OCI-LY1 (cell line): ENCODE data around the gene UBE4B.

ENCODE experiments used
- H2AFZ ChIP-seq: fragments of 200-600 bp; sonication (generic), shearing (Covaris generic); 2 replicates; pipeline ENCODE4 v1.6.0; 2014; ENCODE audit warnings: antibody characterized with exemption, mild to moderate bottlenecking, low read length
- H3F3A ChIP-seq: fragments of 200-600 bp; sonication (generic), shearing (Covaris generic); 2 replicates; pipeline ENCODE4 v1.6.0; 2014; ENCODE audit warnings: mild to moderate bottlenecking, antibody characterized with exemption, low read length, moderate library complexity; ENCODE audit not compliant: insufficient read depth
- H3K27ac ChIP-seq: fragments of 200-600 bp; sonication (generic); 2 replicates; pipeline ENCODE4 v1.5.1; 2014; ENCODE audit warnings: low read length, mixed run types, mild to moderate bottlenecking, low read depth; ENCODE audit not compliant: poor library complexity, severe bottlenecking
- H3K27me3 ChIP-seq: fragments of 200-600 bp; sonication (generic); 2 replicates; pipeline ENCODE4 v1.6.0; 2014; ENCODE audit warnings: antibody characterized with exemption, mild to moderate bottlenecking, low read length, moderate library complexity; ENCODE audit not compliant: insufficient read depth
- H3K36me3 ChIP-seq: fragments of 200-600 bp; sonication (generic); 2 replicates; pipeline ENCODE4 v1.6.1; 2014; ENCODE audit warnings: mild to moderate bottlenecking, antibody characterized with exemption, low read length, moderate library complexity, mixed read lengths; ENCODE audit not compliant: insufficient read depth
- H3K4me1 ChIP-seq: fragments of 200-600 bp; sonication (generic); 2 replicates; pipeline ENCODE4 v1.5.1; 2014; ENCODE audit warnings: mild to moderate bottlenecking, low read length, moderate library complexity; ENCODE audit not compliant: insufficient read depth, severe bottlenecking
- H3K4me2 ChIP-seq: fragments of 200-600 bp; sonication (generic), shearing (Covaris generic); 2 replicates; pipeline ENCODE4 v1.6.1; 2014; ENCODE audit warnings: low read length
- H3K4me3 ChIP-seq: fragments of 200-600 bp; sonication (generic); 2 replicates; pipeline ENCODE4 v1.5.1; 2014; ENCODE audit warnings: low read length, low read depth, mild to moderate bottlenecking, mixed read lengths; ENCODE audit not compliant: poor library complexity, severe bottlenecking
- H3K79me2 ChIP-seq: fragments of 200-600 bp; shearing (Covaris generic); 2 replicates; pipeline ENCODE4 v1.6.1; 2016; ENCODE audit warnings: mixed run types, low read length, mixed read lengths; ENCODE audit not compliant: insufficient read depth
- H3K9ac ChIP-seq: fragments of 200-600 bp; sonication (generic), shearing (Covaris generic); 2 replicates; pipeline ENCODE4 v1.6.1; 2014; ENCODE audit warnings: mild to moderate bottlenecking, low read length, mixed read lengths
- H3K9me2 ChIP-seq: fragments of 200-600 bp; sonication (generic), shearing (Covaris generic); 2 replicates; pipeline ENCODE4 v1.6.1; 2014; ENCODE audit warnings: low read depth, mild to moderate bottlenecking, low read length, mixed read lengths
- H3K9me3 ChIP-seq: fragments of 200-600 bp; shearing (Covaris generic); 2 replicates; pipeline ENCODE4 v1.6.1; 2014; ENCODE audit warnings: low read length, mixed read lengths
- H4K20me1 ChIP-seq: fragments of 200-600 bp; sonication (generic), shearing (Covaris generic); 2 replicates; pipeline ENCODE4 v1.6.0; 2016; ENCODE audit warnings: mild to moderate bottlenecking, low read length; ENCODE audit not compliant: insufficient read depth
- EZH2 ChIP-seq: fragments of 200-600 bp; sonication (generic), shearing (Covaris generic); IDR thresholded peaks from 2 replicates; pipeline ENCODE4 v1.8.0; 2017; ENCODE audit warnings: borderline replicate concordance, mixed run types, mild to moderate bottlenecking, antibody characterized with exemption, low read length, moderate library complexity, mixed read lengths
- TF ChIP-seq, protein P1 (sequence below): fragments of 200-600 bp; sonication (generic), shearing (Covaris generic); IDR thresholded peaks from 2 replicates; pipeline ENCODE4 v1.5.1; 2017; ENCODE audit warnings: mild to moderate bottlenecking, antibody characterized with exemption, low read length, moderate library complexity, mixed read lengths

UBE4B gene

DNA sequence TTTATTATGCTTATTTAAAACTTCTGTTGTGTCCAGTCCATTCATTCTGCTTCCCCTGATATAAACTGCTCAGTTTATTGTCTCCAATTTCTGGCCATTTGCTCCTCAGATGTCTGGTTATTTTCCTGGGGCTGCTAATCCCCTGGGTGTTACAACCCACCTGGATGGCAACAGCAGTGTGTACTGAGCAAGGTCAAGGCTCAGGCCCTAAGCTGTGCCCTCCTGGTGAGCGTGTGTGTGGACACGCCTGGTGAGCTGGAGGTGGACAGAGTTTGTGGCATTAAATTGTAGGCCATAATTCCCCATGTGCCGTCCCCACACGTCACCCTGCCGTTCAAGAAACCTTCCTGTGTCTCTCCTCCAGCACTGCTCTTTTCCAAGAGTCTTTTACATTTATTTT is 159.5 kb downstream of the UBE4B start:
- Histone ChIP-seq H3K4me1 (peaks cover 6% of the 10 kb centered on the region), H3K4me2 (no peak overlapping the region), H3K4me3 (no peak overlapping the region)

DNA sequence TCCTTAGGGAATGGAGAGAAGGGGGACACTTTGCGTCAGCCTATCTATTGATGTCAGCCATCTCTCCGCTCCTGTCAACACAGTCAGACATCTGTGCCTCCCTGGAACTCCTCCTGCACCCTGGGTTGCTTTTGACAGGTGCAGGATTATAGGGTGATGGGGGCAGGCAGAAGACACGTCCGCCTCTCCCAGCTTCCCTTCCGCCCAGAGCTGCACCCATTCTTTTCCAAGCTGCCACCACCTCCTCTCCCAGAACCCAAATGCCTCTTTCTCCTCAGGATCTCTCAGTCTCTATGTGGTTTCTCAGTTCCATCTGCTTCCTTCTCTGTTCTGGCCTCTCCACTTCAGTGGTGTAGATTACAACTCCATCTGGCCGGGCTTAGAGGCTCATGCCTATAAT is 160.5 kb downstream of the UBE4B start:
- no peak overlapping the region for H3K9ac ChIP-seq
- H3K4me2 ChIP-seq, result no peak overlapping the region
- peaks cover 6% of the 10 kb centered on the region for H3K4me1 ChIP-seq
- H3K4me3 ChIP-seq, result no peak overlapping the region
- H3F3A ChIP-seq, result no peaks in the 10 kb centered on the region
- no peak overlapping the region for H2AFZ ChIP-seq
- no peaks in the 10 kb centered on the region for H3K79me2 ChIP-seq
- H3K27me3 ChIP-seq, result peaks cover 3% of the 10 kb centered on the region; the same call in 1 of the 2 replicates
- H3K9me3 ChIP-seq, result no peaks in the 10 kb centered on the region
- no peak overlapping the region for H3K27ac ChIP-seq
- H3K9me2 ChIP-seq, result no peaks in the 10 kb centered on the region
- H3K36me3 ChIP-seq, result no peaks in the 10 kb centered on the region
- H4K20me1 ChIP-seq, result no peaks in the 10 kb centered on the region
- TF ChIP-seq, protein P1, sequence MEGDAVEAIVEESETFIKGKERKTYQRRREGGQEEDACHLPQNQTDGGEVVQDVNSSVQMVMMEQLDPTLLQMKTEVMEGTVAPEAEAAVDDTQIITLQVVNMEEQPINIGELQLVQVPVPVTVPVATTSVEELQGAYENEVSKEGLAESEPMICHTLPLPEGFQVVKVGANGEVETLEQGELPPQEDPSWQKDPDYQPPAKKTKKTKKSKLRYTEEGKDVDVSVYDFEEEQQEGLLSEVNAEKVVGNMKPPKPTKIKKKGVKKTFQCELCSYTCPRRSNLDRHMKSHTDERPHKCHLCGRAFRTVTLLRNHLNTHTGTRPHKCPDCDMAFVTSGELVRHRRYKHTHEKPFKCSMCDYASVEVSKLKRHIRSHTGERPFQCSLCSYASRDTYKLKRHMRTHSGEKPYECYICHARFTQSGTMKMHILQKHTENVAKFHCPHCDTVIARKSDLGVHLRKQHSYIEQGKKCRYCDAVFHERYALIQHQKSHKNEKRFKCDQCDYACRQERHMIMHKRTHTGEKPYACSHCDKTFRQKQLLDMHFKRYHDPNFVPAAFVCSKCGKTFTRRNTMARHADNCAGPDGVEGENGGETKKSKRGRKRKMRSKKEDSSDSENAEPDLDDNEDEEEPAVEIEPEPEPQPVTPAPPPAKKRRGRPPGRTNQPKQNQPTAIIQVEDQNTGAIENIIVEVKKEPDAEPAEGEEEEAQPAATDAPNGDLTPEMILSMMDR, result no peak
- no peak for TF ChIP-seq EZH2

More for the DNA sequence above, 159.5 kb downstream of the UBE4B start:
- Histone ChIP-seq H3K27me3 (peaks cover 3% of the 10 kb centered on the region; the same call in 1 of the 2 replicates), H3K9me2 (no peaks in the 10 kb centered on the region), H2AFZ (no peak overlapping the region), H3K36me3 (no peaks in the 10 kb centered on the region), H3F3A (no peaks in the 10 kb centered on the region), H3K9ac (no peak overlapping the region), H3K27ac (no peak overlapping the region), H3K79me2 (no peaks in the 10 kb centered on the region), H4K20me1 (no peaks in the 10 kb centered on the region), H3K9me3 (no peaks in the 10 kb centered on the region)
- no peak for TF ChIP-seq EZH2
- TF ChIP-seq, protein P1, result no peak

DNA sequence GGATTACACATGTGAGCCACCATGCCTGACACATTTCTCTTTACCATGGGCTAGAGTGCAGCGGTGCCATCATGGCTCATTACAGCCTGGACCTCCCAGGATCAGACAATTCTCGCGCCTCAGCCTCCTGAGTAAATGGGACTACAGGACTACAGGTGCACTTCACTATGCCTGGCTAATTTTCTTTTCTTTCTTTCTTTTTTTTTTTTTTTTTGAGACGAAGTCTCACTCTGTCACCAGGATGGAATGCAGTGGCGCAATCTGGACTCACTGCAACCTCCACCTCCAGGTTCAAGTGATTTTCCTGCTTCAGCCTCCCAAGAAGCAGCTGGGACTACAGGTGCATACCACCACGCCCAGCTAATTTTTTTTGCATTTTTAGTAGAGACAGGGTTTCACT is 162.8 kb downstream of the UBE4B start:
- TF ChIP-seq, protein P1, result no peak
- TF ChIP-seq EZH2, result no peak
- Histone ChIP-seq H3K27ac (no peak overlapping the region), H2AFZ (no peak overlapping the region), H3K9me2 (no peaks in the 10 kb centered on the region), H3K79me2 (no peaks in the 10 kb centered on the region), H3K9ac (no peak overlapping the region), H3K9me3 (no peaks in the 10 kb centered on the region), H3K27me3 (peaks cover 9% of the 10 kb centered on the region; the same call in 1 of the 2 replicates), H3K4me3 (no peak overlapping the region), H3F3A (no peaks in the 10 kb centered on the region), H3K4me1 (no peaks in the 10 kb centered on the region), H4K20me1 (no peaks in the 10 kb centered on the region), H3K36me3 (no peaks in the 10 kb centered on the region), H3K4me2 (no peak overlapping the region)
